Ramos (cell line): ENCODE data around the gene SLCO4A1.

ENCODE experiments used
- in situ Hi-C: fragments of 300-500 bp; cut with MboI; formaldehyde crosslinking; loops from one replicate; pipeline ENCODE4 v1.14.3; 2022; ENCODE audit warnings: low sequenced_read_pairs; ENCODE audit not compliant: unreplicated experiment

Gene SLCO4A1

DNA sequence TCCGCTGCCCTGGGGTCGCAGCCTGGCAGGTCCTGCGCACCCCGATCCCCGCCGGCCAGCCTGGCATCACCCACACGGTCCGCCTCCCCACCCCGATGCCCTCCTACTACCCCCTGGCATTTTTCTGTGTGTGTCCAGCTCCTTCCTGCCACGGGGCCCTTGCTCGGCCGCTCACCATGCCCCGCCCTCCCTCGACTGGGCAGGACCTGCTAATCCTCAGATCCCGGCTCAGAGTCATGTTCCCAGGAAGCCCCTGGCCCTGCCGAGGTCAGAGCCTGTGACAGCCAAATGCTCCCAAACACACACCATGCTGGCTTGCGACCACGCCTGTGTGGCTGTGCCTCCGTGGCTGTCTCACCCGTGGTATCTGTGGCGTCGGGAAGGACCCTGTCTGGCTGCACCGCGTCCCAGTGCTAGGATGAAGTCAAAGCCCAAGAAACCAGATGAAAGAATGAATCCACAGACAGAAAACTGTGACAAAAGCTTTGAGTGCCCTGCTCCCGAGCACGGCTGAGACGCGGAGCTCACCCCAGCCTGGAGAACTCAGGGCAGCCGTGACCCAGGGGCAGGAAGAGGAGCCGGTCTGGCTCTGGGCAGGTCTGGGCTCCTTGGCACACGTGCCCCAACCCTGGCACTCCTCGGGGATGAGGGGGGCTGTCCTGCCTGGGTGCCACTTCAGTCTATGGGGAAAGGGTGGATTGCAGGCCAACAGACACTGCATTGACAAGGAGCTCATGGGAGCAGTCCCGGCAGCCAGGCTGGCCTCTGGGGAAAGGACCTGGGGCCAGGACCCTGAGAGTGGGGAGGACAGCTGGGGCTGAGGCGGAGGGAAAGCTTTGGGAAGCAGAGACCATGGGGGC lies 20.8 kb upstream of the SLCO4A1 start:
- in situ Hi-C loops, result loop anchor here (10.0 kb wide), 1 partner anchor 173 kb away; the partner anchor contains the start of gene MRGBP

- in situ Hi-C loops, result loop anchor here (10.0 kb wide), 1 partner anchor 172 kb away; the partner anchor contains the start of gene MRGBP
Observed at GRCh38 chr20:62622178-62622876, 20.0 kb upstream of the SLCO4A1 start.

DNA sequence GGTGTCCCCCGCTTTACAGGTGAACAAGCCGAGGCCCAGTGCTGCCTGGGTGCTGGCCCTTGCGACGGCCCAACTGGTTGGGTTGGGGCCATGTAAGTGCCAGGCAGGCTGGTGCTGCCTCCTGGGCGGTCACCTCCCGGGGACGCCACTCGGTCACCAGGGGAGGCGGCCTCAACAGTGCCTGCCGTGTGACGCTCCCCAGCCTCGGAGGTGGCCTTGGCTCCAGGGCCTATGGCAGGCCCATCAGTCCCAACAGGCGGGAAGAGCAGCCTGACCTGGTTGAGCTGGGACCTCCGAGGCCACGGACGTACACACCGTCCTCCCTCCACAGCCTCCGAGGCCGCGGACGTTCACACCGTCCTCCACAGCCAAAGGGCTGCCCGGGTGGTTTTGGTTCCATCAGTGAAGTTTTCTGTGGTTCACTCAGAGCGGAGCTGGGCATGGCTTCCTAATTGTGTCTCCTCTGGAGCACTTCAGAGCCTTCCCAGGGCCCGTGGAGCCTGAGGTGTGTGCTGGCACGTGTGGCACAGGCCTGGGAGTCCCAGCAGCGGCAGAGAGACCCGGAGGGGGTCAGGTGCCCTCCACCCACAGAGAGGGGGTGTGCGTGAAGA lies 19.3 kb upstream of the SLCO4A1 start:
- in situ Hi-C loops, result loop anchor here (10.0 kb wide), 1 partner anchor 172 kb away; the partner anchor contains the start of gene MRGBP

GRCh38 chr20:62623488-62624324 lies 18.6 kb upstream of the SLCO4A1 start:
- in situ Hi-C loops, result loop anchor here (10.0 kb wide), 1 partner anchor 171 kb away; the partner anchor contains the start of gene MRGBP

- in situ Hi-C loops, result loop anchor here (10.0 kb wide), 1 partner anchor 170 kb away; the partner anchor contains the start of gene MRGBP
Observed at GRCh38 chr20:62624325-62624690, 18.0 kb upstream of the SLCO4A1 start.

- in situ Hi-C loops, result loop anchor here (10.0 kb wide), 1 partner anchor 170 kb away; the partner anchor contains the start of gene MRGBP
Observed at GRCh38 chr20:62624719-62625453, 17.4 kb upstream of the SLCO4A1 start.

DNA sequence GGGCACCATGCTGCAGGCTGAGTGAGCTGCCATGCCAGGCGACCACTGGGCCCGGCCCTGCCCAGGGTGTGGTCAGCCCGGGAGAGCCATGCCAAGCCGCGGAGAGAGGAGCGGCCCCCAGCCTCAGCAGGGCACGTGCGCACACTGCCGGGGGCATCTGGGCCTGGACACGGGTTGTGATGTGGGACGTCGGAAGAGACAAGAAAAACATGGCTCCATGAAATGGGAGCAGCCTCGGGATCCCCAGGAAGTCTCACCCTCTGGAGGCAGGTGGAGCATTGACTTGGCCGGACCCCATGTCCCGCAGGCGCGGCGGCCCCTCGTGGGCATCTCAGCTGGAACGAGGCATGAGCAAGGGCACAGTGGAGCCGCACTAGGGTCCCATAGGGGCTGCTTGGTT lies 16.8 kb upstream of the SLCO4A1 start:
- in situ Hi-C loops, result loop anchor here (10.0 kb wide), 1 partner anchor 169 kb away; the partner anchor contains the start of gene MRGBP

DNA sequence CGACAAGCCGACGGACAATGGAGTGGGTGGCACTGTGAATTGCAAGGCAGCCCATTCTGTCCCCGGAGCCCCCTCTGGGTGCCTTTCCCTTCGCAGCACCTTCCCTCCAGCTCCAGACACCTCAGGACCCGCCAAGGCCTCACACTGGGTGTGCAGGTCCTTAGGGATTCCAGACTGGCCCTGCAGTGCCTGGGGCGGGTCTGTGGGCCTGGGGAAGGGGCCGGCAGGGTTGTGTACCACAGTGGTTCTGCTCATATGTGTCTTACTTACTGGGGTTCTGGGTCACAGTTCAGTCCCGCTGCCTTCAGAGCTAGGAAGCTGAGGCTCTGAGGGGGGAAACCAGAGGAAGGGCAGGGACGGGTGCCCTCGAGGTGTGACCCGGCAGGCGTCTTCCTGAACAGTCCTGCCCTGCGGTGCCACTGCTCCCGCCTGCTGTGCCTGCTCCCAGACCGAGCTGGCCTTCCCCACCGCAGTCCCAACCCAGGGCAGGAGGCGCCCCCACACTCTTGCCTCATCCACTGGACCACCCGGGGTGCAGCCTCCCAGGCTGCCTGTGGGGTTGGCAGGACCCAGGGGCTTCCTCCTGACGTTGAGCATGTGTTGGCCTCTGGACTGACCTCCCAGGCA lies 16.3 kb upstream of the SLCO4A1 start:
- in situ Hi-C loops, result loop anchor here (10.0 kb wide), 1 partner anchor 169 kb away; the partner anchor contains the start of gene MRGBP

DNA sequence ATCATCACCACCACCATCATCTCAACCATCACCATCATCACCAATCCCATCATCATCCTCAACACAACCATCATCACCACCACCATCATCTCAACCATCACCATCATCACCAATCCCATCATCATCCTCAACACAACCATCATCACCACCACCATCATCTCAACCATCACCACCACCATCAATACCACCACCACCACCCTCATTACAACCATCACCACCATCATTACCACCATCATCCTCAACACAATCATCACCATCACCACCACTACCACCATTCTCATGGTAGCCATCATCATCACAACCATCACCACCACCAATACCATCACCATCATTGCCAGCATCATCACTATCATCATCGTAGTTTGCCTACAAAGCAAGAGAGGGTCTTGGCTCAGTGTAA lies 14.9 kb upstream of the SLCO4A1 start:
- in situ Hi-C loops, result loop anchor here (10.0 kb wide), 1 partner anchor 167 kb away; the partner anchor contains the start of gene MRGBP

DNA sequence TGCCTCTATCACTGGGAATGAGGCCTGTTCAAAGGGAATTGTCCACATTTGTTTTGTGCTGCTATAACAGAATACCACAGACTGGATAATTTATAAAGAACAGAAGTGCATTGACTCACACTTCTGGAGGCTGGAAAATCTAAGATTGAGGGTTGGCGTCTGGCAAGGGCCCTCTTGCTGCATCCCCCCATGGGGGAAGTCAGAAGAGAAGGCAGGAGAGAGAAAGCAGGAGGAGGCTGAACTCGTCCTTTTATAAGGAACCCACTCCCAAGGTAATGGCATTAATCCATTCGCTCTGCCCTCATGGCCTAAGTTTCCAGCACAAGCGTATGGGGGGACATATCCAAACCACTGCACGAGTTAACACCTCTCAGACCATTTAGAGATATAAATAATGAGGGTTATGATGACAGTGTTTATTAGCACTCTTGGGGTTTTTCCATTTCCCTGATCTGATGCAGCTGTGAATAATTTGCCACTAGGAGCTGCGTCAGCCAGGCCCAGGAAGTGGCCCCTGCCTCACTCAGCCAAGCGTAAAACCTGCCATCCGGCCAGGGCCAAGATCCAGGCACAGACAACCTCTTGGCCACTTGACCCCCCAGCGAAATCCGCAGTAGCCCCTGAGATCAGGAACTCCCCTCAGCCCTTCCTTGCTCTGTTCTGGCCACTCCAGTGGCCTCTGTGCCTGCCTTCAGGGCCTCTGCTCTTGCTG lies 14.2 kb upstream of the SLCO4A1 start:
- in situ Hi-C loops, result loop anchor here (10.0 kb wide), 1 partner anchor 167 kb away; the partner anchor contains the start of gene MRGBP

DNA sequence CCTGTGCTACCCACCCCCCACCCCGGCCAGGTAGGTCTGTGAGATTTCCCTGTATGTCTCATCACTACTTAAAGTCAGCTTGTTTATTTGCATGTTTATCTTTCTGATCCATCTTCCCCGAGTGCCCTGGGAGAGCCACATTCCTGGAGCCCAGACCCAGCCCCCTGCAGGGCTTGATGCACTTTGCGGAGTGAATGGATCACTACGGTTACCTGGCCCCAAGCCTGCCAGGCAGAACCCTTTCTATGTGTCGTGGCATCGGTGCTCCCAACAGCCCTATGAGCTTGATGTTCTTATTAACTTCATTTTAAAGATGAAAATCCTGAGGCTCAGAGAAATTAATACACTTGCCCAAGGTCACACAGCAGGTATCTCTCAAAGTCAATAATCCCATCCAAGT lies 13.6 kb upstream of the SLCO4A1 start:
- in situ Hi-C loops, result loop anchor here (10.0 kb wide), 1 partner anchor 166 kb away; the partner anchor contains the start of gene MRGBP

DNA sequence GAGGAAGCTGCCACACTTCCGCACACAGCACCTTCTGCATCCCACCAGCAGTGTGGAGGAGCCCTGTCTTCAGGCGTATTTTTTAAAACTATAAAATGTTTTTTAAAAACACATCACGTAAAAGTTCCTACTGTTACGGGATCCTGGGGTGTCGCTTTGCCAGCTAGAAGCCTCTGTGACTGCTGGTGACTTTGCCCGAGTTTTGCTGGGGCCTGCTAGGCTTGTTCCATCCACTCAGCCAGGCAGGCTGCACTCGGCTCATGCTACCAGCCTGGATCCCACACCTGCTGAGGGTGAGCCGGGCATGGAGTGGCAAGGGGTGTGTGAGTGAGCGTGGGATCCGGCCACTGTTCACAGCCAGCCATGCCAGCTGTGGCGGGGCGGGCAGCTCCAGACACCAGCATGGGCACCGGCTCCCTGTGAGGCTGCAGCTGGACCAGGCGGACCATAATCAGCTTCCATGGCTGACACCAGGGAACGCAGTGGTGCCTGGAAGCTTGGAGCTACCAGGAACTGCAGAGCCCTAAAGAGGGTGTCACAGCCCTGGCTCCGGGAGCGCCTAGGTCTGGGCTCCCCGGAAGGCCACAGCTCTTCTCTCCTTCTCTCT lies 12.3 kb upstream of the SLCO4A1 start:
- in situ Hi-C loops, result loop anchor here (10.0 kb wide), 1 partner anchor 165 kb away; the partner anchor contains the start of gene MRGBP

DNA sequence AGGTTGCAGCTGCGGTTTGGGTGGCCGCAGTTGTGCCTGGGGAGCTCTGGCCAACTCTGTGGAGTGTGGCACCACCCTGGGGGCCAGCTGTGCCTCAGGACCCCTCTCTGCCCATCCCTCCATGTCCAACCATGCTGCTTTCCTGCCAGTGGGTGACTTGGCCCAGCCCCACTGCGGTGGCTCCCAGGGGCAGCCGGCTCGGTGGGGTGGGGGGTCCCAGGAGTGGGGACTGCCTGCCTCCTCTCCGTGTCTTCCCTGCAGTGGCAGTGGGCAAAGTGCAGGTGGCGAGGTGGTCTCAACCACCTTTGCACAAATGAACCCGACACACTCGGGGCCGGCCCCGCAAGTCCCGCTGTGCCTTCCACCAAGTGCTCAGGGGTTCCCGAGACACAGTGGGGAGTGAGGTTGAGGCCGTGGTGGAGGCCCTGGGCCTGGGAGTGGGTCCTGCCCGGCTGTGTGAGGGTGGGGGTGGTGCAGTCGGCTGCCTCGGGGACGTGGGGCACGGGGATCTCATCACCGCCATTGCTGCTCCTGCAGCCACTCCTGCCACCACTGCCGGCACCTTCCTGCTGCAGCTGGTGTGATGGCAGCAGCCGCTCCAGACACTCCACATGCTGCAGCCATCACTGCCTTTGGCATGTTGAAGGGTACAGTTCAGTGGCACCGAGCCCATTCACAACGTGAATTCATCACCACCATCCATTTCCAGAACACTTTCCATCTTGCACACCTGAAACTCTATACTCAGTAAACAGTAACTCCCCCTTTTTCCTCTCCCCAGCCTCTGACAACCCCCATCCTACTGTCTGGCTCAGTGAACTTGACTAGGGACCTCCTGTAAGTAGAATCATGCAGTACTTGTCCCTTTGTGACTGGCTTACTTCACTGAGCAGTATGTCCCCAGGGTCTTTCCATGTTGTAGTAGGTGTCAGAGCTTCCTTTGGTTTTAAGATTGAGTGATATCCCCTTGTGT lies 10.7 kb upstream of the SLCO4A1 start:
- in situ Hi-C loops, result no loop called here

DNA sequence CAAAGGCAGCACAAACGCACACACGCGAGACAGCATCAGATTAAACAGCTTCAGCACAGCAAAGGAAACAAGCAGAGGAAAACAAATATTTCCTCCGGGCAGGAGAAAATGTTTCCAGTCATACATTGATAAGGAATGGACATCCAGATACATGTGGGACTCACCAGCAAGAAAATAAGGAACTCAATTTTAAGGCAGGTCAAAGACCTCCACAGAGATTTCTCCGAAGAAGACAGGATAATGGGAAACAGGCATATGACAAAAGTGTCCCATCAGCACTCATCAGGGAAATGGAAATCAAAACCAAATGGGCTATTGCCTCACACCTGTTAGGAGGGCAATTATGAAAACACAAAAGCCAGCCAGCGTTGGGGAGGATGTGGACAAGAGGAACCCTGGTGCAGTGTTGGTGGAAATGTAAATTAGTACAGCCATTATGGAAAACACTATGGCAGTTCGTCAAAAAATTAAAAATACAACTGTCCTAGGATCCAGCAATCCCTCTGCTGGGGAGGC lies 9.7 kb upstream of the SLCO4A1 start:
- in situ Hi-C loops, result no loop called here

GRCh38 chr20:62633598-62634329 lies 8.5 kb upstream of the SLCO4A1 start:
- in situ Hi-C loops, result no loop called here
